Kasumi-1 (cell line): ENCODE measurements around the gene FBXW11.
A peak's percentile ranks its signal among the peaks of the same experiment; 100 is the strongest.

Source experiments
- DNase-seq, 2 experiments: peaks; one replicate each; lab custom pipeline; 2025; lab: John Stamatoyannopoulos, UW

The FBXW11 gene

GRCh38 chr5:172006321-172007174, at the start of gene FBXW11:
Gene FBXW11 (minus strand): TSS chr5:172006638. CDS start chr5:172006502, 136 bp downstream.
- DNase-seq, result peak; percentile 97

DNA sequence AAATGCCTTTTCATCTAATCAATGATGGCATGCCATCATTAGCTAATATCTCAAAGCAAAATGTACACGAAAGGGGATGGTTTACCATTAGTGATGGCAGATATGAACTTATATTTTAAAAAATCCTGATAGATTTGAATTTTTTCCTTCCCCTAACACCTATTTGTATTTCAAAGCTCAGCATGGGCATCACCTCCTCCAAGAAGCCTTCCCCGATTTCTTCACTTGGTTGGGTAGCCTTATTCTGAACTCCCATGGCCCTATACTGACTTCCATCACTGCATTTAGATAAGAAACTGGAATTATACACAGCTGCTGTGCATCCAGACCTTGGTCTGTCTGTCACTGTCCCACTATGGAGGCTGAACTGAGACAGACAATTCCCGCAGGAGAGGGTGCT, 49.6 kb upstream of the FBXW11 start:
- DNase-seq, result no peak

DNA sequence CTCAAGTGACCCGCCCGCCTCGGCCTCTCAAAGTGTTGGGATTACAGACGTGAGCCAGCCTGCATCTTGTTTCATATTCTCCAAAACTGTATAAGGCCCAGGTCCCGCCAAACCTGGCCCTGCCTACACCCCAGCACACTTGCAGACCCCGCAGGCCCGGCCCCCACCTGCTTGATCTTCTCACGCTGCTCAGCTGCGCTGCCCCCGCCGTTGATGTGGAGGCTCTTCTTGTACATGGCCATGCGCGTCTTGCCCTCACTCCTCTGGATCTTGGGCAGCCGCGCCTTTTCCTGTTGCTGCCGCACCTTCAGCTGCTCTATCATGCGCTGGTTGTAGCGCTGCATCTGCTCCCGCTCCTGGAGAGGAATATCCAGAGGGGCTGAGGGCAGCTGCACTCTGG, 49.0 kb upstream of the FBXW11 start:
- DNase-seq, result no peak

DNA sequence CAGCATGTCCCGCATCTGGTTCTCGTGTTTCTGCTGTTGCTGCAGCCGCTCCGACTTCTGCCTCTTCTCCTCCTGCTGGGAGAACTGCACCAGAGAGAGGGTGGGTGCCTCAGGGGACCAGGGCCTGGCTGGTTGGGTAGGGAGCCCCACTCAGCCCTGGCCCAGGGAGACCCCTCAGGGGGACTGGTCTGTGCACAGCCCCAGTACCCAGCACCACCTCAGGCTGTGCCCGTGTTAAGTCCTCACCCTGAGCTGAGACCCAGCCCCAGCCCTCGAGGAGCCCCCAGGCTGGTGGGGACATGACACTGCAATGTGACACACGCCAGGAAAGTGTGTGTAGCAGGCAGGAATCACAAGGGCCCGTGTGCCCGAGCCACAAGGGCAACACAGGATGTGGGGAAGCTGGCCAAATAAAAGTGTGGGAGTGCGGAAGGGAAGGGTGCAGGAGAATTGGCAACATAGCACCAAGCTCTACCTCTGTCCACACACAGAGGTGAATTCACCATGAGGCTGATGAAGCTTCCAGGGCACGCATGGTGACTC, 48.2 kb upstream of the FBXW11 start:
- no peak for DNase-seq

DNA sequence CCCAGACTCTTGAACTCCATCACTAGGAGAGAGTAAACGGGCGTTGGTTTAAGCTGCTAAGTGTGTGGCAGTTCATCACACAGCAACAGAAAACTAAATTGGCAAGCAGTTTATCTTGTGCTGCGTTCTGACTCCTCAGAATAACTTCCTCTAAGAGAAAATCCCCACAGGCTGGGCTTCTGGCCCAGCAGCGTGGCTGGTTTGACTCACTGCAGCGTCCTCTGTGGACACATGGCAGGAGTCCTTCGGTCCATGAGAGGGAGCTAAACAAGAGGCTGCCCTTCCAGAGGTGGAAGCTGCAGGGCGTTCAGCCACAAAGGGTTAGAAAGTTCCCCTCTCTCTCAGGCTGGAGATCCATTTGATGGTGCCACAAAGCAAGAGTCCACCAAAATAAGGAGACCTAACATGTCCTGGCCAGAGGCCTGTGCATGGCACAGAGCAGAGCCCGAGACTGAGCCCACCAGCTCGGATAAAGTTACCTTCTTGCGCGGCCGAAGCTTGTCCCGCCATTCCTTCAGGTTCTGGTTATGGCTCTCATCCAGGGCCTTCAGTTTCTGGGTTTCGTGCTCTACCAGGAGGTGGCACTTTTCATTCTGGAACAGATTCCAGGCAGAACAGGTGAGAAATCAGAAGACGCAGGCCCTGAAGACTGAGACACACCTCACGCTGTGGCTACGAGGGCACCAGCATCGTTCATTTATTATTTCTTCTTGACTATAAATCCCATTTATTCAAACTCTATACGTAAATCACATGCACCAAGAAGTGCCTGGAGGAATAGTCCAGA, 46.2 kb upstream of the FBXW11 start:
- DNase-seq, result no peak

GRCh38 chr5:172051643-172052339, 45.4 kb upstream of the FBXW11 start:
- DNase-seq, result no peak

DNA sequence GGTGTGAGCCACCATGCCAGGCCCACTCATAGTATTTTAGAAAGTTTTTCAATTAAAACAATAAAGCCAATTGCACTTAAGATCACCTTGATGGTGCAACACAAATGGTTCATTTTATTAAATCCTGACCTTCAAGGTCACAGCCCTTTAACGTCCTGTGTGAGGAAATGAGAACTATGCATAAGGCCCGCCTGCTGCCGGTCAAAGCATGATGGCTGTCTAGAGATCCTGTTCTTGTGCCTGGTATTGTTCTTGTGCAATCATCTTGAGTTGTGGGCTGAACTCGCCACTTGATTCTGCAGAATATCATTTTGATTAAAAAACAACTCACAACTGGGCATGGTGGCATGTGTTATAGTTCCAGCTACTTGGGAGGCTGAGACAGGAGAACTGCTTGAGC, 43.6 kb upstream of the FBXW11 start:
- no peak for DNase-seq

DNA sequence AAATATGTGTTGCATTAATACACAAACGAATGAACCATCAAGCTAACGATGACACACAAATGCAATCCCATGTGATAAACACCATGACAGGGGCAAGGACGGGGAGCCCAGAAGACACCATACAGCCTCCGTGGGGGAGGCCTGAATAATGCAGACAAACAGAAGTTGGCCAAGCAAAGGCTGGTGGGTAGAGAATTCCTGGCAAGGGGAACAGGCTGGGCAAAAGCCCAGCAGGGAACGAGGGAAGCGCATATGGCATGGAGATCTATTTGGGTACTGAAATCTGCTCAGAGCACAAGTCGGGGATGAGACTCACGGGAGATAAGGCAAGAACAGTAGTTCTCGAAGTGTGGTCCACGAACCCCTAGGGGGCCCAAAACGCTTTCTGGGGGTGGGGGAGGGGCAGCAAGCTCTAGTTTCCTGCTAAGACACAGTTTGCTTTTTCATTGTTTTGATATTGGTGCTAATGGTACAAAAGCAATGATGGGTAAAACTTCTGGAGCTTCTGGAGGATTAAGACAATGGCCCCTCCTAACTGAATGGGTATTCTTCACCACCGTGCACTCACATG, 42.9 kb upstream of the FBXW11 start:
- DNase-seq, result no peak

- DNase-seq, result no peak
Observed at GRCh38 chr5:172048539-172049101, 42.2 kb upstream of the FBXW11 start.

GRCh38 chr5:172048170-172048422, 41.7 kb upstream of the FBXW11 start:
- DNase-seq, result no peak

- DNase-seq, result no peak
Observed at GRCh38 chr5:172046593-172046992, 40.2 kb upstream of the FBXW11 start.

- no peak for DNase-seq
Observed at GRCh38 chr5:172045315-172045632, 38.8 kb upstream of the FBXW11 start.

- peak; percentile 16 to 18 for DNase-seq
Observed at GRCh38 chr5:172044631-172045314, 38.3 kb upstream of the FBXW11 start.

GRCh38 chr5:172043865-172044264, 37.4 kb upstream of the FBXW11 start:
- no peak for DNase-seq

- DNase-seq, result no peak
Observed at GRCh38 chr5:172042183-172042582, 35.7 kb upstream of the FBXW11 start.

- DNase-seq, result no peak
Observed at GRCh38 chr5:172038167-172038566, 31.7 kb upstream of the FBXW11 start.

DNA sequence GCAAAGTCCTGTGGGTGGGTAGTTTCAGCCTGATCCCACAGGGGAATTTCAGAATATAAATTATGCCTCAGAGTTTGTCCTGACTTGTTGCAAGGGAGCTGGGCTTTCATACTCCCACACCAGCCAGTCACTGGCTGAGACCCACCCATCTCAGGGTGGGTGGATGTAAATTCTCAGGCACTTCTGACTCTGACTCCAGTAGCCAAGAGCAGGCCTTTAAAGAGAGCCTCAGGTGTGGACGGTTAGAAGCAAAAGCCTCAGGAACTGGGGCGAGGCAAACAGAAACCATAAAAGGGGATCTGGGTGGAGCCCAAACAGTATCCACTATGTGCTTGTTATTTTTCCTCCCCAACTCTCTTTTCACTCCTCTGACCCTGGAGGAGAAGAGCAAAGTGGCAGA, 28.6 kb upstream of the FBXW11 start:
- no peak for DNase-seq

- no peak for DNase-seq
Observed at GRCh38 chr5:172031894-172032461, 25.5 kb upstream of the FBXW11 start.

GRCh38 chr5:172029876-172030275, 23.4 kb upstream of the FBXW11 start:
- no peak for DNase-seq

- no peak for DNase-seq
Observed at GRCh38 chr5:172028167-172028566, 21.7 kb upstream of the FBXW11 start.
